HCT116 (cell line): ENCODE results near the gene RGS2.
A peak's percentile ranks its signal among the peaks of the same experiment; 100 is the strongest.

ENCODE experiments used
- CEBPB ChIP-seq: IDR thresholded peaks from 2 replicates; pipeline ENCODE4 v1.6.1; 2012; ENCODE audit warnings: low read depth
- CTCF ChIP-seq, 3 experiments: fragments of 200-600 bp in 1 of 3; sonication (generic) in 1 of 3; IDR thresholded peaks in 2 of 3; conservative IDR thresholded peaks in 1 of 3; 2 replicates each; pipeline ENCODE4 v1.5.1; 2012 to 2017; ENCODE audit warnings: low read depth in 2 of 3, low read length in 2 of 3, antibody characterized with exemption in 1 of 3, borderline replicate concordance in 1 of 3, control low read depth in 1 of 3, mild to moderate bottlenecking in 1 of 3, mixed read lengths in 1 of 3, mixed run types in 1 of 3, moderate library complexity in 1 of 3; ENCODE audit not compliant: insufficient read depth in 1 of 3
- ELF1 ChIP-seq: IDR thresholded peaks from 2 replicates; pipeline ENCODE4 v1.6.1; 2012; ENCODE audit warnings: low read depth, borderline replicate concordance
- EZH2 ChIP-seq: fragments of 200-600 bp; sonication (generic); IDR thresholded peaks from 2 replicates; pipeline ENCODE4 v1.6.1; 2017; ENCODE audit warnings: antibody characterized with exemption, mixed run types
- JUND ChIP-seq: IDR thresholded peaks from 2 replicates; pipeline ENCODE4 v1.6.1; 2012
- MAX ChIP-seq: IDR thresholded peaks from 2 replicates; pipeline ENCODE4 v1.6.1; 2012
- POLR2A ChIP-seq: IDR thresholded peaks from 2 replicates; pipeline ENCODE4 v1.7.0; 2011; ENCODE audit warnings: borderline replicate concordance; ENCODE audit not compliant: insufficient read depth, insufficient read length; ENCODE audit errors: extremely low read depth
- POLR2AphosphoS5 ChIP-seq: IDR thresholded peaks from 2 replicates; pipeline ENCODE4 v1.6.1; 2011; ENCODE audit warnings: mild to moderate bottlenecking, low read depth, low read length, moderate library complexity
- RAD21 ChIP-seq: IDR thresholded peaks from 2 replicates; pipeline ENCODE4 v1.6.1; 2012; ENCODE audit warnings: low read depth, mild to moderate bottlenecking
- SIN3A ChIP-seq: IDR thresholded peaks from 2 replicates; pipeline ENCODE4 v1.6.1; 2012; ENCODE audit warnings: low read depth
- SP1 ChIP-seq: IDR thresholded peaks from 2 replicates; pipeline ENCODE4 v1.6.1; 2012; ENCODE audit warnings: low read depth
- TCF7L2 ChIP-seq: IDR thresholded peaks from 2 replicates; pipeline ENCODE4 v1.7.0; 2011; ENCODE audit warnings: borderline replicate concordance, inconsistent platforms; ENCODE audit not compliant: insufficient read depth, insufficient read length; ENCODE audit errors: extremely low read depth
- YY1 ChIP-seq: IDR thresholded peaks from 2 replicates; pipeline ENCODE4 v1.6.1; 2011; ENCODE audit warnings: low read length, low read depth, moderate library complexity, mild to moderate bottlenecking; ENCODE audit not compliant: insufficient replicate concordance; ENCODE audit errors: extremely low read depth
- ZFX ChIP-seq: fragments of 450-650 bp; IDR thresholded peaks from 2 replicates; pipeline ENCODE4 v1.6.1; 2017

- TF ChIP-seq YY1 (peak; percentile 6), CTCF (IDR thresholded peaks at IDR 0.05 in 2 of 3, conservative IDR thresholded peaks at IDR 0.05 in 1 of 3; ENCODE audit: borderline replicate concordance in 1 of 3, insufficient read depth in 1 of 3, low read depth in 2 of 3, low read length in 2 of 3) (peak in 2 of 3 experiments; percentile 18 to 37; a peak in 1 of 6 replicates), EZH2 (no peak), POLR2A (peak; percentile 92), POLR2AphosphoS5 (peak; percentile 99), CEBPB (no peak), SP1 (peak; percentile 46; the same call in 1 of the 2 replicates), ZFX (peak; percentile 28; the same call in 1 of the 2 replicates), RAD21 (peak; percentile 18; the same call in 1 of the 2 replicates), JUND (no peak), SIN3A (peak; percentile 92), MAX (peak; percentile 66), TCF7L2 (no peak), ELF1 (no peak)
Measured at GRCh38 chr1:192808518-192809306, at the start of gene RGS2.
